Upper lobe of left lung (tissue), 4 donors: ENCODE results near the gene NNAT.

Source experiments
- CTCF ChIP-seq, 6 experiments: fragments of 450-650 bp in 4 of 6; fragments of 200-600 bp in 2 of 6; sonication (generic) in 2 of 6; IDR thresholded peaks; one replicate each; pipeline ENCODE4 v1.5.1; 2016 to 2019; ENCODE audit warnings: antibody characterized with exemption in 6 of 6
- POLR2A ChIP-seq, 4 donors: fragments of 450-650 bp; IDR thresholded peaks; one replicate each; pipeline ENCODE4 v1.5.1; 2016 to 2017; ENCODE audit warnings: antibody characterized with exemption in 4 of 4, mild to moderate bottlenecking in 2 of 4

DNA sequence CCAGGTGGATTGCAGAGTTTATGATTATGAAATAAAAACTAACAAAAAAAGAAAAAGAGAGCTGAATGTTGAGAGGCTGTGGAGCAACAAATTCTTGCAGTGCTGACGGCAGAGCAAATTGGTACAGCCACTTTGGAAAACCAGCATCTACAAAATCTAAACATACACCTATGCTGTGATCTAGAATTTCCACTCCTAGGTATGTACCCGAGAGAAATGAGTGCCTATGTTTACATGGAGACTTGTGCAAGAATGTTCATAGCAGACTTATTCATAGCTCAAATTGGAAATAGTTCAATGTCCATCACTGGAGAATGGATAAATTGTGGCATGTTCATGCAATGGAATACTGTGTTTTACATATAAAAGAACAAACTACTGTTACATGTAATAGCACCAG is 9.6 kb downstream of the NNAT start:
- TF ChIP-seq POLR2A (IDR thresholded peaks at IDR 0.05) (no peak), CTCF (IDR thresholded peaks at IDR 0.05) (no peak)
